GM19397 (cell line): ENCODE data around the gene TTC19.
"Not testable (repeated sequence)": the region's sequence is repeated elsewhere in the genome, so short reads cannot be mapped to it uniquely, and the experiment has no call there.

Experiments
- ATAC-seq: cut with Tn5 transposase; IDR thresholded peaks from one replicate; pipeline ENCODE4 v1.9.1; 2021; ENCODE audit warnings: mild to moderate bottlenecking, moderate library complexity; ENCODE audit not compliant: unreplicated experiment

Gene TTC19

GRCh38 chr17:16027708-16028584 is 28.3 kb downstream of the TTC19 start:
- ATAC-seq: no peak

- no peak for ATAC-seq
Measured at GRCh38 chr17:16033729-16034349, 34.2 kb downstream of the TTC19 start.

GRCh38 chr17:16036261-16036660 is 36.6 kb downstream of the TTC19 start:
- no peak for ATAC-seq

GRCh38 chr17:16037636-16038035 is 38.0 kb downstream of the TTC19 start:
- no peak for ATAC-seq

- no peak for ATAC-seq
Measured at GRCh38 chr17:16040710-16041251, 41.2 kb downstream of the TTC19 start.

- ATAC-seq: no peak
Measured at GRCh38 chr17:16044487-16044886, 44.9 kb downstream of the TTC19 start.

- no peak for ATAC-seq
Measured at GRCh38 chr17:16046966-16047365, 47.3 kb downstream of the TTC19 start.

GRCh38 chr17:16048811-16049449 is 49.3 kb downstream of the TTC19 start:
- ATAC-seq: no peak

GRCh38 chr17:16050844-16051243 is 51.2 kb downstream of the TTC19 start:
- no peak for ATAC-seq

GRCh38 chr17:16052486-16052885 is 52.9 kb downstream of the TTC19 start:
- ATAC-seq: no peak

GRCh38 chr17:16055139-16055538 is 55.5 kb downstream of the TTC19 start:
- ATAC-seq: not testable (repeated sequence)

GRCh38 chr17:16061631-16062030 is 62.0 kb downstream of the TTC19 start:
- no peak for ATAC-seq

GRCh38 chr17:16066125-16066524 is 66.5 kb downstream of the TTC19 start:
- ATAC-seq: no peak

GRCh38 chr17:16068323-16068722 is 68.7 kb downstream of the TTC19 start:
- no peak for ATAC-seq

- no peak for ATAC-seq
Measured at GRCh38 chr17:16072031-16072430, 72.4 kb downstream of the TTC19 start.

- no peak for ATAC-seq
Measured at GRCh38 chr17:16073845-16074244, 74.2 kb downstream of the TTC19 start.

- no peak for ATAC-seq
Measured at GRCh38 chr17:16074423-16074822, 74.8 kb downstream of the TTC19 start.

- no peak for ATAC-seq
Measured at GRCh38 chr17:16075949-16076348, 76.3 kb downstream of the TTC19 start.
